NCI-H82 treated with DMSO at 0.1 percent for 48 hours (cell line): Measurements from ENCODE around the gene PEX5.
"Not testable (repeated sequence)": the region's sequence is repeated elsewhere in the genome, so short reads cannot be mapped to it uniquely, and the experiment has no call there.

Source experiments
- DNase-seq: peaks from one replicate; lab custom pipeline; 2025; ENCODE audit not compliant: unreplicated experiment; lab: John Stamatoyannopoulos, UW

The PEX5 gene

DNA sequence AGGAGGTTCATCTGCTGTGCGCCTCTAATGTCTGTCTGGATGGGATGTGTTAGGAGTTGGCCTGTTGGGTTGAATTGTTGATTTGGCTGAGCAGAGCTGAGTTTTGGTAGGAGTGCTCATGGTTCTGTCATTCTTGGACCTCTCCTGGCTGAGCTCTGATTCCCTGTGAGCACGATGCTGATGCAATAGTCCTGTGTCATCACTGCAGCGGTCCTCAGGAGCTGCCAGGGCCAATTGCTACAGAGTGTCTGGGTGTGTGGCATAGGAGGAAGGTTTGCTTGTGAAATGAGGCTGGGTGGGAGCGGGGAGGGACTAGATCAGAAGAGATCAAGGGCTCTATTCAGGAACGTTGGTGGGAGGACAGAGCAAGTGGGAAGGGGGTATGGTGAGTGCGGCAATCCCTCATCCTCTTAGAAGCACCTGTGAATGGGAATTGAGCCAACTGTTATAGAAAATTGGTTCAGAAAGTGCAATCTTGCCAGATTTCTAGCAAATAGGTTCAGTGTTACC is 21.2 kb downstream of the PEX5 start:
- DNase-seq = no peak

DNA sequence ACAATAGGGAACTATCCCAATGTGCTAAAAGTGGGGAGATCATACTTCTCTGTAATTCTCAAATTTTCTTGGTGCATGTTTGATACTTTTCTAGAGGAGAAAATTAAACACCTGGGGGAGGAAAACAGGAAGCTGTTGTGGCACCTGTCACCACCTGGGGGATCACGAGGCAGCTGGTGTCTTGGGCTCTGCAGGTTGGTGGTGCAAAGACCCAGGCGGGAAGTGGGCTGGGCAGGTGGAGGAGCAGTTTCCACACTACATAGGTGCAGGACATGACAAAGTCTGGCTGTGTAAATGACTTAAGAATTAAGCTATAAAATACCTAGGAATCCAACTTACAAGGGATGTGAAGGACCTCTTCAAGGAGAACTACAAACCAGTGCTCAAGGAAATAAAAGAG is 23.2 kb downstream of the PEX5 start:
- DNase-seq = no peak

- DNase-seq = not testable (repeated sequence)
Measured at GRCh38 chr12:7213745-7214144, 24.3 kb downstream of the PEX5 start.

GRCh38 chr12:7217475-7218069 is 28.1 kb downstream of the PEX5 start:
- no peak for DNase-seq

DNA sequence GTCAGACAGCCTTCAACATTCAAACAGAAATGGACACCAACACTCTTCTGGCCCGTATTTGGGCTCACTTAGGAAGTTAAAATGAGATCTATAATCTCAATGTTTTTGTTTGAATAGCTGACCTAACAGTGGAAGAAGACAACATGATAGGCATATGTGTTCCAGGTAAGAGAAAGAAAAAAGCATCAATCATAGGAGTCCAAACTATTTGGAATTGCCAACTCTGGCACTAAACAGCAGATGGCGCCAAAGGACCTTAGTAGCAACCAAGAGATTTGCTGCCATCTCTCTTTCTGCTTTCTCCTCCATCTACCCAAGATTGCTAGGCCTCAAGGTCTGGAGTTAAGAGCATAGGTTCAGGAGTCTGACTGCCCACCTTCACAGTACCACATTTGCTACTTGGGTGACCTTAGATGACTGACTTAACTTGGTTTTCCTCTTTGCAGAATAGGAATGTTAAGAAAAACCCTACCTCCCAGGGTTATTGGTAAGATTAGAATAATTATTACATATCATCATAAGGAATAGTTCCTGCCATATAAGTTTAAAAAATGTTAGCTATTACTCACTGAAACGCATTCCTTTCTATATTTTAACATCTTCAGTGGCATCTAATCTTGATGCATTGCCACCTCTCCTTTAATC is 30.2 kb downstream of the PEX5 start:
- DNase-seq = peak; percentile 19

- no peak for DNase-seq
Measured at GRCh38 chr12:7221486-7221885, 32.0 kb downstream of the PEX5 start.

DNA sequence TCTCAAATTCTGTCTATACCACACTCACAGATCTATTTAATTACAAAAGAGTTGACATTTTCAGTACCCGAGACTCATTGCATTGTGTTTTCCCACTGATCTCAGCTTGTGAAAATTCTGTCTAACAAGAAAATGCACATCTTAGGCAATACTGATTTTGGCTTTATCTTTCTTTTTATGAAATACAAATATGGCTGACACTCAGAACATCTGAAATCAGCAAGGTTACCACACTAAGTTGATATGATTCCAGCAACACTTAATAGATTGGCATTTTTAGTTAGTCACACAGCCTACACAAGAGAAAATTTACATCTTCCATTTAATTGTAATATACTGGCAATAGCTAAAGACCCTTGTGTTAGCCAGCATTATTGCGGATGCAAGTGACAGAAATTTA is 40.3 kb downstream of the PEX5 start:
- no peak for DNase-seq

- no peak for DNase-seq
Measured at GRCh38 chr12:7241404-7242005, 52.0 kb downstream of the PEX5 start.

DNA sequence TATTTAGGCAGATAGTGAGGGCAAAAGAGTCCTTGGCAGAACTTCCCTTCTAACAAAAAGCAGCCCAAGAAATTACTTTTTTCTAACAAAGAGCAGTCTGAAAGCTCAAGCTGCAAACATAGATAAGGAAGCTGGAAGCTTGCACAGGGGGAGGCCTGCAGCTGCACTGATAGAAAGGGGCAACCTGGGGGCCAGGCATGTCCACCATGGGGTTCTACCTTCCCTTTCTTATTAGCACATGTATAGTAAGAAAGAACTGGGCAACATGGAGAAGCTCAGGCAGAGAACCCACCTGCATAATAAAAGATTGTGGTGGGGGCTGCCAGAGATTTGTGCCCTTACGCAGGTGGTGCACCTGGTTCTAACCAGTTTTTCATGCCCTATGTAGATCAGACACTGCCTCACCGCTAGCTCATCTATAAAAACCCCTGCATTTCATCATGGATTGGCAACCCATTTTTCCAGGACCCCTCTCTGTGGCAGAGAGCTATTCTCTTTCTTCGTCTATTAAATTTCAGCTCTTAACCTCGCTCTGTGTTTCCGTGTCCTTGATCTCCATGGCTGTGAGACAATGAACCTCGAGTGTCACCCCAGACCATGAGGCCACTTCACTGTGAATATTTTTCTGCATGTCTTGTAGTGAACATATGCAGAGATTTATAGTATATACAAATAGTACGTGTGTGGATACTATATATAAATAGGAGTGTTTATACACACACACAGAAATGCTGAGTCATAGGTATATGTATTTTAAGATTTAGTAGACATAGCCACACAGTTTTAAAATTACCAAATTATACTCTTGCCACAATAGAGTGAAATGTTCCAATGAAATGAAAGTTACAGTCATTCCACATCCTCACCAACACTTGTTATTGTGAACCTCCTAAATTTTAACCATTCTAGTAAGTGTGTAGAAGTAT is 53.0 kb downstream of the PEX5 start:
- no peak for DNase-seq

DNA sequence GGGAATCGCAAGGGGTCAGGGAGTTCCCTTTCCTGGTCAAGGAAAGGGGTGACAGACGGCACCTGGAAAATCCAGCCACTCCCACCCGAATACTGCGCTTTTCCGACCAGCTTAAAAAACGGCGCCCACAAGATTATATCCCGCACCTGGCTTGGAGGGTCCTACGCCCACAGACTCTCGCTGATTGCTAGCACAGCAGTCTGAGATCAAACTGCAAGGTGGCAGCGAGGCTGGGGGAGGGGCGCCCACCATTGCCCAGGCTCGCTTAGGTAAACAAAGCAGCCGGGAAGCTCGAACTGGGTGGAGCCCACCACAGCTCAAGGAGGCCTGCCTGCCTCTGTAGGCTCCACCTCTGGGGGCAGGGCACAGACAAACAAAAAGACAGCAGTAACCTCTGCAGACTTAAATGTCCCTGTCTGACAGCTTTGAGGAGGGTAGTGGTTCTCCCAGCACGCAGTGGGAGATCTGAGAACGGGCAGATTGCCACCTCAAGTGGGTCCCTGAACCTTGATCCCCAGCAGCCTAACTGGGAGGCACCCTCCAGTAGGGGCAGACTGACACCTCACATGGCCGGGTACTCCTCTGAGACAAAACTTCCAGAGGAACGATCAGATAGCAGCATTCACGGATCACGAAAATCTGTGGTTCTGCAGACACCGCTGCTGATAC is 62.0 kb downstream of the PEX5 start:
- not testable (repeated sequence) for DNase-seq

- no peak for DNase-seq
Measured at GRCh38 chr12:7259060-7259459, 69.6 kb downstream of the PEX5 start.
